ENCODE measurements around the gene NOA1.
"Not testable (repeated sequence)": the region's sequence is repeated elsewhere in the genome, so short reads cannot be mapped to it uniquely, and the experiment has no call there.

Gene NOA1

DNA sequence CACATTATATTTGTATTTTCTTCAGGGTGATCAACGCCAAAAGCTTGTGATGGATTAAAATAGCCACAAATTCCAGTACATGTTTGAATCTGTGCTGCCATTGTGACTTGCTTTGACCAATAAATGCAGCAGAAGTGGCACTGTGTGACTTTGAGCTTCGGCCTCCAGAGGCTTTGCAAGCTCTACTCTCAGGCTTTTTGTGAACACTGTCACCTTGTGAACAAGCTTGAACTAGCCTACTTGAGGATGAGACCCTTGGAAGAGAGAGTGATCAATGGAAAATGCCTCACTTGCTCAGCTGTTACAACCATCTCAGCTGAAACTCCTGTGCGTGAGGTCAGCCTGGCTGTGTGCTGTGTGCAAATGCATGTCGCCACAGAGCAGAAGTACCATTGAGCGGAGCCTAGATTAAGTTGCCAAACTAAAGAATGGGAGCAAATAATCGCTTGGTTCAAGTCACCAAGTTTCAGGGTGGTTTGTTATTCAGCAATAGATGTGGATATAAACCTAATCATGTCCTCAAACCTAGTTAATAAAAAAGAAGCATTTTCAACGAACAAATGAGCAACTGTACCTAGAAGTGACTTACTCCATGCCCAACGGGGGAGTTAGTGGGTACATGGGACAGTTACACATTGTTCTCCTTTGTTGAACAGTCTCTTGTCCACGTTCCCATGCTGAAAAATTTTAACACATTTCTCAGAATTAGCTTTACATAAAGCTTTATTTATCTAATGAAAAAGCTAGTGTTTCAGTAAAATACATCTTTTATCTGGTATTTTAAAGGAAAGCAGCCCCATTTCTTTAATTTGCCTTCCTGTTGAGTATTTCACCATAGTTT, 23.5 kb downstream of the NOA1 start:
- DNase-seq = no peak

DNA sequence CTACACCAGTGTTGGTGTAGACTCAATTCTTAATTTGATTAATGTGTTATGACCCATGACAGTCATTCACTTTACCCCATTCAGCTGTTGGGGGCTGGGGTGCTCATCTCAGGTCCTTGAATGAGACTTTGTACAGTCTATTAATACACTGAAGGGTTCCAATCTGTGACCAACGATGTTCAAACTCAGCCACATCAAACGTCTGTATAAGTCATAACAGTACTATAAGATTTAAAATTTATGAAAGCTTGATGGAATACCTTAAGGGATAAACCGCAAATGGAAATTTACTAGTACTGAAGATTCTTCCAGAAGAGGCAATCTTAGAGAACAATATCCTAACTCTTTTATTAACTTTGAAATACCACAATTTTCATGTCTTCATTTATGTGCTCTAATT, 36.0 kb downstream of the NOA1 start:
- DNase-seq = no peak

DNA sequence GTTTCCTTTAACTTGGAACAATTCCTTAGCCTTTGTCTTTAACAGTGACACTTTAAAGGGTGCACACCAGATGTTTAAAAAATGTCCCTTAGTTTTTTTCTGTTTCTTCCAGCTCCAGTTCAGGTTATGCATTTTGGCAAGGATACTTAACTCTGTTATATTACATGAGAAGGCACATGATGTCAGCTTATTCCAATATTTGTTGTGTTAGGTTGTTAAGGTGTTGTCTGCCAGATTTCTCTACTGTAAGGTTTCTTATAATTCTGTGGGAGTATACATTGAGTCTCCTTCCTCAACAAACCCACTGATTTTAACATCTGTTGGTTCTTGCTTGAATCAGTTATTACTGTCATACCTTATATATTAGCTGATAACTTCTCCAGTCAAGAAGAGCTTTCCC, 36.4 kb downstream of the NOA1 start:
- no peak for DNase-seq

DNA sequence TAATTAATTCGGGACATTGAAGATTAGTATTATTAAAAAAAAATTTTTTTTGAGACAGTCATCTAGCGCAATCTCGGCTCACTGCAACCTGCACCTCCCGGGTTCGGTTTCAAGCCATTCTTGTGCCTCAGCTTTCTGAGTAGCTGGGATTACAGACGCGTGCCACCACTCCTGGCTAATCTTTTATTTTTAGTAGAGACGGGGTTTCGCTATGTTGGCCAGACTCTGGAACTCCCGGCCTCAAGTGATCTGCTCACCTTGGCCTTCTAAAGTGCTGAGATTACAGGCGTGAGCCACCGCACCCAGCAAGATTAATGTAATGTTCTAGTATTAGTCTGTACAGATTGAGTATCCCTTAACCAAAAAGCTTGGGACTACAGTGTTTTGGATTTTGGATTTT, 37.0 kb downstream of the NOA1 start:
- DNase-seq = no peak

DNA sequence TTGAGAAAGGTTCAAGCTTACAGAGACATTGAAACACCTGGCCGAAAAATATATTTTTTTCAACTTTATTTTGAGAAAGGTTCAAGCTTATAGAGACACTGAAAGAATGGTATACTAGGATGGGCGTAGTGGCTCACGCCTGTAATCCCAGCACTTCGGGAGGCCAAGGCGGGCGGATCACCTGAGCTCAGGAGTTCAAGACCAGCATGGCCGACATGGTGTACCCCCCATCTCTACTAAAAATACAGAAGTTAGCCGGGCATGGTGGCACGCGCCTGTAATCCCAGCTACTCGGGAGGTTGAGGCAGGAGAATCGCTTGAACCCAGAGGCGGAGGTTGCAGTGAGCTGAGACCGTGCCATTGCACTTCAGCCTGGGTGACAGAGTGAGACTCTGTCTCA, 37.6 kb downstream of the NOA1 start:
- not testable (repeated sequence) for DNase-seq

DNA sequence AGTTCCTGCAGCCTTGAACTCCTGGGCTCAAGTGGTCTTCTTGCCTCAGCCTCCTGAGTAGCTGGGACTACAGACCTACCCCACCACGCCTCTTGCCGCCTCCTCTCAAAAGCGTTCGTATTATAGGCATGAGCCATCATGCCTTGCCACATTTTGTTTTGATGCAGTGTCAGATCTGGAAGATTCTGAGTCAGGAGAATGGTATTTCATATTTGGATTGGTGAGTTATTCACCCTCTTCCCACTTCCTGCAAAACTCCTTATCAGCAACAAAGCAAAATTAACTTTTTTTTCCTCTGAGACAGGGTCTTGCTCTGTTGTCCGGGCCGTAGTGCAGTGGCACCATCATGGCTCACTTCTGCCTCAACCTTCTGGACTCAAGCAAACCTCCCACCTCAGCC, 40.1 kb downstream of the NOA1 start:
- no peak for DNase-seq

DNA sequence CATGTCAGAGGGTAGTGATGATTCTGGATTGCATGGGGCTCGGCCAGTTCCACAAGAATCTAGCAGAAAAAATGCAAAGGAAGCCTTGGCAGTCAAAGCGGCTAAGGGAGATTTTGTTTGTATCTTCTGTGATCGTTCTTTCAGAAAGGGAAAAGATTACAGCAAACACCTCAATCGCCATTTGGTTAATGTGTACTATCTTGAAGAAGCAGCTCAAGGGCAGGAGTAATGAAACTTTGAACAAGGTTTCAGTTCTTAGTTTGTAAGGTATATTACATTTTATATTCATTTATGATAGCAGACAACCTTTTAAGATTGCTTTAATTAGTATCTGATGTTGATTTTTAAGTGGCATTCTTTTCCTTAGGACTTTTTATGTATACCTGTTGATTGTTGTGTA, 45.5 kb downstream of the NOA1 start:
- DNase-seq = no peak

DNA sequence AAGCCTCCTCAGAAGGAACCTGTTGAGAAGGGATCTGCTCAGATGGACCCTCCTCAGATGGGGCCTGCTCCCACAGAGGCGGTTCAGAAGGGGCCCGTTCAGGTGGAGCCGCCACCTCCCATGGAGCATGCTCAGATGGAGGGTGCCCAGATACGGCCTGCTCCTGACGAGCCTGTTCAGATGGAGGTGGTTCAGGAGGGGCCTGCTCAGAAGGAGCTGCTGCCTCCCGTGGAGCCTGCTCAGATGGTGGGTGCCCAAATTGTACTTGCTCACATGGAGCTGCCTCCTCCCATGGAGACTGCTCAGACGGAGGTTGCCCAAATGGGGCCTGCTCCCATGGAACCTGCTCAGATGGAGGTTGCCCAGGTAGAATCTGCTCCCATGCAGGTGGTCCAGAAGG, 46.8 kb downstream of the NOA1 start:
- DNase-seq = no peak

DNA sequence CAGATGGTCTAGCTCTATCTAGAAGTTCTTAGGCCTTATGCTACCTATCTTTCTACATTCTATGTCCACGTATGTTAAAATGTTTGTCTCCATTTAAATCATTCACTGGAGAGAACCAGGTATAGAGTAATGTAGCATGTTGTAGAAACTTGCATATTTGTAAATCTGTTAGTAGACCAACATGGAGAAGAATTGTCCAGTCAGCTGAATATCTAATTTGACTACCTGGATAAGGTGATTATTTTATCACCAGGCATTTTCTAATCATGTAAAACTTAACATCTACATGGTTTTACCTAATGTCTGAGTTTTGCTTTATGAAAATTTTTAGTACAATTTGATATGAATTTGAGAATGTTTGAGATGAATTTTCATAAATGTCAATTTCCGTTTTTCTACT, 50.2 kb downstream of the NOA1 start:
- no peak for DNase-seq

DNA sequence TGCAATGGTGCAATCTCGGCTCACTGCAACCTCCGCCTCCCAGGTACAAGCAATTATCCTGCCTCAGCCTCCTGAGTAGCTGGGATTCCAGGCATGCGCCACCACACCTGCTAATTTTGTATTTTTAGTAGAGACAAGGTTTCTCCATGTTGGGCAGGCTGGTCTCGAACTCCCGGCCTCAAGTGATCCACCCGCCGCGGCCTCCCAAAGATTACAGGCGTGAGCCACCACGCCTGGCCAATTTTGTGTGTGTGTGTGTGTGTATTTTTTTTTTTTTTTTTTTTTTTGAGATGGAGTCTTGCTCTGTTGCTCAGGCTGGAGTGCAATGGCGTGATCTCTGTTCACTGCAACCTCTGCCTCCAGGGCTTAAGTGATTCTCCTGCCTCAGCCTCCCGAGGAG, 62.4 kb downstream of the NOA1 start:
- not testable (repeated sequence) for DNase-seq

DNA sequence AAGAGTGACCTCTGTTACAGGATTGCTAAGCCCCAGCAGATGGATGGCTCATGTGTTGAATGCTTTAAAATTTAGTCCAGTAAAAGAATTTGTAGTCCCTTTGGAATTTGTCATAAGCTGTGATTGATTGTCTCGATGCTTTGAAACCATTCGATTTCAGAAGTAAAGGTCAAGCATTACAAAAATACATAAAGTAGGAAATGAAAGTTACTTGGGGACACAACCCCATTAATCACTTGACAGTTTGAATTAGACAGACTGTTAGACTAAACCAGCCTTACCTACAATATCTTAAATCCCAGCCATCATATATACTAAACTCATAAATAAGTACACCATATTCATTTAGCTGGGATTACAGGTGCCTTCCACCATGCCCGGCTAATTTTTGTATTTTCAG, 63.1 kb downstream of the NOA1 start:
- DNase-seq = no peak

Measured in activated CD4-positive, alpha-beta T cell treated with anti-CD3 and anti-CD28 coated beads, Interleukin-2, amount 50 U/mL, for 1 hour (primary cell).